Peyer's patch (tissue), 4 donors: ENCODE data around the gene SUN3. TPM values are rescaled to one million over a fixed set of nuclear protein-coding genes. Genes with fewer than 3 reads are reported as not detected.

ENCODE experiments used
- DNase-seq, 3 donors: peaks; one replicate each; pipeline ENCODE4 v3.0.0-alpha.2; 2017 to 2019
- H3K27ac ChIP-seq, 4 donors: fragments of 200-600 bp; sonication (generic); one replicate each; pipeline ENCODE4 v1.5.1; 2016 to 2019
- H3K27me3 ChIP-seq, 2 donors: fragments of 200-600 bp; sonication (generic); one replicate each; pipeline ENCODE4 v1.5.1; 2019
- H3K36me3 ChIP-seq, 3 donors: fragments of 200-600 bp; sonication (generic); one replicate each; pipeline ENCODE4 v1.5.1; 2016 to 2019
- H3K4me1 ChIP-seq, 4 donors: fragments of 200-600 bp; sonication (generic); one replicate each; pipeline ENCODE4 v1.5.1; 2016 to 2019
- H3K4me3 ChIP-seq, 4 donors: fragments of 200-600 bp; sonication (generic); 1 replicate in 3 of 4; 2 replicates in 1 of 4; pipeline ENCODE4 v1.5.1; 2016 to 2019; ENCODE audit warnings: mild to moderate bottlenecking in 1 of 4
- H3K9me3 ChIP-seq, 4 donors: fragments of 200-600 bp; sonication (generic); one replicate each; pipeline ENCODE4 v1.5.1; 2016 to 2019; ENCODE audit warnings: mild to moderate bottlenecking in 1 of 4
- POLR2A ChIP-seq, 2 donors: fragments of 450-650 bp; IDR thresholded peaks; one replicate each; pipeline ENCODE4 v1.5.1; 2017; ENCODE audit warnings: antibody characterized with exemption in 2 of 2, mild to moderate bottlenecking in 2 of 2, moderate library complexity in 2 of 2
- total RNA-seq, 4 donors: library from RNA; depleted of rRNA; stranded (reverse); fragments of >200 nt; gene quantifications; one replicate each; pipeline ENCODE4 v1.1.0, GENCODE V29; 2016
- TF ChIP-seq, protein P1 (sequence below), 6 experiments: fragments of 450-650 bp in 4 of 6; fragments of 200-600 bp in 2 of 6; sonication (generic) in 1 of 6; IDR thresholded peaks; one replicate each; pipeline ENCODE4 v1.5.1; 2017 to 2019; ENCODE audit warnings: antibody characterized with exemption in 6 of 6, mild to moderate bottlenecking in 3 of 6, moderate library complexity in 1 of 6

SUN3 gene
- total RNA-seq, 4 donors from 2014 or later, result not detected

DNA sequence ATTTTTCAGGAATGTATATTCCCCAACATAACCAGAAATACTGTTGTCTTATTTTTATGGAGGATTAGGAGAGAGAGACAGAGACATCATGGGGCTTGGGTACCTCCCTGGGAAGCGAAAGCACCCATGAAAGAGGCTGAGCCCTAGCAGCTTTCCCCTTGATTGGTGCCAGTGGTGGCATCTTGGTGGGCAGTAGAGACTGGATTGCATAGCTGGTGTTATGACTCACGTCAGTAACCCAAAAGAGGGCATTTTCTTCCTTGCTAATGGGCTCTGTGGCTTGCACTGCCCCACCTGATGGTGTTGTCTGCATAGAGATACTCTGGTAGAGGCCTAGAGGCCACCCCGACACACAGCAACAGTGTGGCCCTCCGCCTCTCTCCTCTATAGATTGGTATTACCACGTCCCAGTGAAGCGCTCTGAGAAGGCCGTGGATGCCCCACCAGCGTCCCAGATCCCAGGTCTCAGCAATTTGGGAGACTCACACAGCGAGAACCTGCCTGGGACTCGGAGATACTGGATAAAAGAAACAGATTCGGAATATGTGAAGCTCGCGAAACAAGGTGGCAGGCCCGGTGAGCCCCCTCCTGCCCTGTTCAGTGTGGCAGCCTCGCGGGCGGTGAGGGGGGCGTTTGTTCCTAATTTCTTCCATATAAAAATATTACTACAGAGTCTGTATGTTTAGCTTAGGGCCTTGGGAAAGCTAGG lies 12.2 kb upstream of the SUN3 start:
- TF ChIP-seq, protein P1, sequence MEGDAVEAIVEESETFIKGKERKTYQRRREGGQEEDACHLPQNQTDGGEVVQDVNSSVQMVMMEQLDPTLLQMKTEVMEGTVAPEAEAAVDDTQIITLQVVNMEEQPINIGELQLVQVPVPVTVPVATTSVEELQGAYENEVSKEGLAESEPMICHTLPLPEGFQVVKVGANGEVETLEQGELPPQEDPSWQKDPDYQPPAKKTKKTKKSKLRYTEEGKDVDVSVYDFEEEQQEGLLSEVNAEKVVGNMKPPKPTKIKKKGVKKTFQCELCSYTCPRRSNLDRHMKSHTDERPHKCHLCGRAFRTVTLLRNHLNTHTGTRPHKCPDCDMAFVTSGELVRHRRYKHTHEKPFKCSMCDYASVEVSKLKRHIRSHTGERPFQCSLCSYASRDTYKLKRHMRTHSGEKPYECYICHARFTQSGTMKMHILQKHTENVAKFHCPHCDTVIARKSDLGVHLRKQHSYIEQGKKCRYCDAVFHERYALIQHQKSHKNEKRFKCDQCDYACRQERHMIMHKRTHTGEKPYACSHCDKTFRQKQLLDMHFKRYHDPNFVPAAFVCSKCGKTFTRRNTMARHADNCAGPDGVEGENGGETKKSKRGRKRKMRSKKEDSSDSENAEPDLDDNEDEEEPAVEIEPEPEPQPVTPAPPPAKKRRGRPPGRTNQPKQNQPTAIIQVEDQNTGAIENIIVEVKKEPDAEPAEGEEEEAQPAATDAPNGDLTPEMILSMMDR (IDR thresholded peaks at IDR 0.05), result no peak
- TF ChIP-seq POLR2A (IDR thresholded peaks at IDR 0.05), result no peak
- no peak overlapping the region for H3K4me3 ChIP-seq
- peaks cover 0 to 3% (median 1%) of the 10 kb centered on the region in 4 donors for H3K4me1 ChIP-seq
- H3K27ac ChIP-seq, result no peak overlapping the region
- H3K9me3 ChIP-seq, result no peaks in the 10 kb centered on the region
- no peak for DNase-seq
- H3K36me3 ChIP-seq, result no peaks in the 10 kb centered on the region
- no peaks in the 10 kb centered on the region for H3K27me3 ChIP-seq

DNA sequence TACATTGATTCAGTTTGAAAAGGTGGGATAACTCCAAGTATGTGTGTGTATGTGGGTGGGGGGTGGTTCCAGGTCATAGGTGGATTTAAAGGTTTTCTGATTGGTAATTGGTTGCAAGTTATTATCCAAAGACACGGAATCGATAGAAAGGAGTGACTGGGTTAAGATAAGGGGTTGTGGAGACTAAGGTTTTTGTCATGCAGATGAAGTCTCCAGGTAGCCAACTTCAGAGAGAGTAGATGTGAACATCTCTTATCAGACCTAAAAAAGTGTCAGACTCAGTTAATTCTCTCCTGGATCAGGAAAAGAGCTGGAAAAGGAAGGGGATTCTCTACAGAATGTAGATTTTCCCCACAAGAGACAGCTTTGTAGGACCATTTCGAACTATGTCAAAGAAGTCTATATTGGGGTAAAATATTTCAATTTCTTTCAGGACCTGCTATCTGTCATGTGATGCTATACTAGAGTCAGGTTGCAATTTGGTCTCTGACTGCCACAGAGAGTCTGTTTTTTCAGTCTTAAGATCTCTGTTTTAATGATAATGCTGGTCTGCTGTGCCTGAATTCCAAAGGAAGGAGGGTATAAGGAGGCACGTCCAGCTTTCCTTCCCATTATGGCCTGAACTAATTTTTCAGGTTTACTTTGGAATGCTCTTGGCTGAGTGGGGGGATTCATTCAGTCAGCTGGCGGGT lies 10.1 kb upstream of the SUN3 start:
- H3K36me3 ChIP-seq, result no peaks in the 10 kb centered on the region
- no peaks in the 10 kb centered on the region for H3K9me3 ChIP-seq
- H3K4me3 ChIP-seq, result no peak overlapping the region
- no peak for DNase-seq
- H3K4me1 ChIP-seq, result peaks cover 0 to 10% (median 7%) of the 10 kb centered on the region in 4 donors
- TF ChIP-seq, protein P1 (IDR thresholded peaks at IDR 0.05), result no peak
- TF ChIP-seq POLR2A (IDR thresholded peaks at IDR 0.05), result no peak
- H3K27me3 ChIP-seq, result no peaks in the 10 kb centered on the region
- H3K27ac ChIP-seq, result no peak overlapping the region

DNA sequence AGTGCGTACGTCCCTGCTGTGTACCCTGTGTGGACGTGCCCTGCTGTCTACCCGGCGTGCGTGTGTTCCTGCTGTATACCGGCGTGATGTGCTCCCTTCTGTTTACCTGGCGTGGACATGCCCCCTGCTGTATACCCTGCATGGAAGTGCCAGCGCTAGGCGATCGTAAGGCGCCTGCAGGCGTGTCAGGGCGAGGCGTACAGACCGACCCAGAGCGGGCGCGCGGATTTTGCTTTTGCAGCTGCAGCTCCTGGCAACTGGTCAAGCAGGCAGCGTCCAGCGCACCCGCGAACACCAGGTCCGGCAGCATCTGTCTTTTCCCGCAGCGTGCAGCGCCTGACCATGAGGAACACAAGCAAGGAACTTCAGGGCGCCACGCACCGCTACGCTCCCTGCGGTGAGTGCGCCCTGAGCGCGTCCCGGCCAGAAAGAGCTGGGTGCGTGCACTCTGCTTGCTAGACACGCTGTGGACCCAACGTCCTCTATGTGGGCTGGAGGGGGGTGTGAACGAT lies 7.1 kb upstream of the SUN3 start:
- Histone ChIP-seq H3K4me3 (peak overlapping the region; percentile 35 to 62 (median 60)), H3K27ac (no peak overlapping the region), H3K4me1 (peaks cover 0 to 10% (median 7%) of the 10 kb centered on the region in 4 donors), H3K27me3 (no peaks in the 10 kb centered on the region), H3K36me3 (no peaks in the 10 kb centered on the region), H3K9me3 (no peaks in the 10 kb centered on the region)
- TF ChIP-seq, protein P1 (IDR thresholded peaks at IDR 0.05), result no peak
- TF ChIP-seq POLR2A (IDR thresholded peaks at IDR 0.05), result no peak
- peak in 1 of 3 donors; percentile 57 for DNase-seq

DNA sequence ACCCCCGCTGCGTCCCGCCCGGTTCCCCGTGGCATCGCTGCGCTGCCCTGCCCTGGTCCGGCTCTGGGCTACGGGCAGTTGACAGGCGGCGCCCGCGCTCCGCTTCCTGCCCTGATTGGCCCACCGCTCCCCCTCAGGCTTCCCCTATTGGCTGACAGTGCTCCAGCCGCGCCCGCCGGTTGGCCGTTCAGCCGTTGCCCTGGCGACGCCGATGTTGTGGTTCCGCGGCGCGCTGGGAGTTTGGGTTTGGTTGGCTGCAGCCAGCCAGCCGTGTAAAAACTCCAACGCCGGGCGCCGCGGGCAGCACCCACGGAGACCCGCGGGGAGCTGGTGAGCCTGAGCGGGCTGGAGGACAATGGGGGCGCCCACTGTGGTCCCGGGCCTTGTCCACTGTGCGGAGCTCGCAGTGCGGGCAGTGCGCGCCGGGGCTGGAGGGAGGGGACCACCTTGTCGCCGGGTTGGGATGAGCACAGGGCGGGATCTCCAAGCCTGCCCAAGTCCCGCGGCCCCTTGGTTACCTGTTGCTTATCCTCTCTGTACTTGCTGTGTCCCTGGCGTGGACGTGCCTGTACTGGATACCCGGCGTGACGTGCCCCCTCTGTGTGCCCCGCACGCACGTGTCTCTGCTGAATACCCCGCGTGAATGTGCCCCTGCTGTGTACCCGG lies 6.5 kb upstream of the SUN3 start, which contains the start of gene C7orf57:
C7orf57 (plus strand) TSS at position 243 of the 666 bp plus-strand sequence. CDS start 766 bp downstream, outside the sequence.
- Histone ChIP-seq H3K9me3 (no peaks in the 10 kb centered on the region), H3K36me3 (no peaks in the 10 kb centered on the region), H3K4me1 (peaks cover 0 to 10% (median 7%) of the 10 kb centered on the region in 4 donors), H3K27me3 (no peaks in the 10 kb centered on the region), H3K4me3 (peak within 1 kb of the TSS; percentile 35 to 62 (median 60)), H3K27ac (no peak within 1 kb of the TSS)
- TF ChIP-seq, protein P1 (IDR thresholded peaks at IDR 0.05), result peak in 3 of 6 experiments; percentile 6 to 56 (median 18)
- TF ChIP-seq POLR2A (IDR thresholded peaks at IDR 0.05), result no peak
- DNase-seq, result peak; percentile 82 to 95 (median 93)

DNA sequence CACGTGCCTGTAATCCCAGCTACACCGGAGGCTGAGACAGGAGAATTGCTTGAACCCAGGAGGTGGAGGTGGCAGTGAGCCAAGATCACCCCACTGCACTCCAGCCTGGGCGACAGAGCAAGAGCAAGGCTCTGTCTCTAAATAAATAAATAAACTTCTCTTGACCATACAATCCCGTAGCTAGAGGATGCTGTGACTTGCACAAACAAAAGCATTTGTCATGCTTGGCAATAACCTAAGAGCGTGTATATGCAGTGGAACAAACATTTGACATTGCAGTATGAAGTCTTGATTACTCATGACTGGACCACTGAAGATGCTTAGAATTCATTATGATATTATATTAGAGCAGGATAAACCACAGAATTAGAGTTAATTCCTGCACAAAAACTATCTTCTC lies 5.0 kb upstream of the SUN3 start:
- DNase-seq, result no peak
- Histone ChIP-seq H3K27ac (no peak overlapping the region), H3K4me3 (no peak overlapping the region), H3K9me3 (no peaks in the 10 kb centered on the region), H3K27me3 (no peaks in the 10 kb centered on the region), H3K4me1 (peaks cover 0 to 10% (median 7%) of the 10 kb centered on the region in 4 donors), H3K36me3 (no peaks in the 10 kb centered on the region)
- TF ChIP-seq, protein P1 (IDR thresholded peaks at IDR 0.05), result no peak
- TF ChIP-seq POLR2A (IDR thresholded peaks at IDR 0.05), result no peak
